GM12874 (cell line): ENCODE results near the gene CABLES1.

Experiments
- TF ChIP-seq, protein P1 (sequence below): IDR thresholded peaks from 2 replicates; pipeline ENCODE4 v1.5.1; 2011; ENCODE audit warnings: low read depth, mild to moderate bottlenecking, control low read depth, low read length, moderate library complexity; ENCODE audit not compliant: insufficient read depth

CABLES1 gene

DNA sequence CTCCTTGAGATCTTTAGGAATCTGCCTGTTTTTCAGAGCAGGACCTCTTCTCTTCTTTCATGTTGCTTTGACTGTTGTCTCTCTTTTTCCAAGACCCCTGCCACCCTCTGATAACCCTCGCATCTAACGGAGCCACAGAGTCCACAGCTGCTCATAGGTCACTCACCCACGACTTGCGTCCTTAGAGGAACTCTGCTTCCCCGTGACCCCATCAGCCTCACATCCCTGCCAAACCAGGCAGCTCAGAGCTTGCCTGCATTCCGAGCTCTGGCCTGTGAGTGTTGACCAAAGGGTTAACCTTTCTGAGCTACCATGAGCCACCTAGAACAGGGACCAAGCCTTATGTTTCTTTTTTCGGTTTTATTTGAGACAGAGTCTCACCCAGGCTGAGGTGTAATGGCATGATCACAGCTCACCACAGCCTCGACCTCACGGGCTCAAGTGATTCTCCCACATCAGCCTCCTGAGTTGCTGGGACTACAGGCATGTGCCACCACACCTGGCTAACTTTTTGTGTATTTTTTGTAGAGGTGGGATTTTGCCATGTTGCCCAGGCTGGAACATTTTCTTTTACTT, 36.4 kb downstream of the CABLES1 start:
- TF ChIP-seq, protein P1, sequence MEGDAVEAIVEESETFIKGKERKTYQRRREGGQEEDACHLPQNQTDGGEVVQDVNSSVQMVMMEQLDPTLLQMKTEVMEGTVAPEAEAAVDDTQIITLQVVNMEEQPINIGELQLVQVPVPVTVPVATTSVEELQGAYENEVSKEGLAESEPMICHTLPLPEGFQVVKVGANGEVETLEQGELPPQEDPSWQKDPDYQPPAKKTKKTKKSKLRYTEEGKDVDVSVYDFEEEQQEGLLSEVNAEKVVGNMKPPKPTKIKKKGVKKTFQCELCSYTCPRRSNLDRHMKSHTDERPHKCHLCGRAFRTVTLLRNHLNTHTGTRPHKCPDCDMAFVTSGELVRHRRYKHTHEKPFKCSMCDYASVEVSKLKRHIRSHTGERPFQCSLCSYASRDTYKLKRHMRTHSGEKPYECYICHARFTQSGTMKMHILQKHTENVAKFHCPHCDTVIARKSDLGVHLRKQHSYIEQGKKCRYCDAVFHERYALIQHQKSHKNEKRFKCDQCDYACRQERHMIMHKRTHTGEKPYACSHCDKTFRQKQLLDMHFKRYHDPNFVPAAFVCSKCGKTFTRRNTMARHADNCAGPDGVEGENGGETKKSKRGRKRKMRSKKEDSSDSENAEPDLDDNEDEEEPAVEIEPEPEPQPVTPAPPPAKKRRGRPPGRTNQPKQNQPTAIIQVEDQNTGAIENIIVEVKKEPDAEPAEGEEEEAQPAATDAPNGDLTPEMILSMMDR = no peak

DNA sequence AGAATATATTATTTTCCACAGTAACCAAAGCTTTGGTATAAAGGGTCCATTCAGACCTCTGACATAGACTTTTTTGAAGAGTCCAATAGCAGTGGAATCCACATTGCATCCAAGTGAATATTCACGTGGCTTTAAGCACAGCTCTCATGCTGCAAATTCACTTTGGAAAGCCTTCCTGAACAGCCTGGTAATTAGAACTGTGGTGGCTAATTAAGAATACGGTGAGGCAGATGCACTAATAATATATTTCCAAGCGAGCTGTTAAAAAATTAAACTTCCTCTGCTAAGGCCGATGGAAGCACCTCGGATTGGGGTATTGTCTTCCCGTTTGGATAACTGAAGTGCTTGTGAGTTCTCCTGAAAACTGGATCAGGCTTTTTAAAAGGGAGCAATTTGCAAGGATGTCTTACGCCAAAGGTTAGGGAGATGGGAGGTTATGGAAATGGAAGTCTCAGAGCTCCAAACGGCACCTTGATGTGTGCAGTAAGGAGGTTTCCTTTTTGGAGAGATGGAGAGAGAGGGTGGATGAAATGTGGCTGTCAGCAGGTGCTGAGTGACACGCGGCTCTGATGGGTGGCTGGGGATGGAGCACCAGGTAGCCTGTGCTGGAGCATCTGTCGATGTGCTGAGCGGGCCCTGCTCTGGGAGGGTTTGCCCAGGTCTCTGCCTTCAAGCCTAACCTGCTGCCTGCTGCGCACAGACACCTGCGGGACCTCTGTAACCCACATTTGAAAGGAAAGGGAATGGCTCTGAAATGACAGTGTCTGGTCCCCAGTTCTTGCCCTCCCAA, 37.5 kb downstream of the CABLES1 start:
- TF ChIP-seq, protein P1 = no peak

DNA sequence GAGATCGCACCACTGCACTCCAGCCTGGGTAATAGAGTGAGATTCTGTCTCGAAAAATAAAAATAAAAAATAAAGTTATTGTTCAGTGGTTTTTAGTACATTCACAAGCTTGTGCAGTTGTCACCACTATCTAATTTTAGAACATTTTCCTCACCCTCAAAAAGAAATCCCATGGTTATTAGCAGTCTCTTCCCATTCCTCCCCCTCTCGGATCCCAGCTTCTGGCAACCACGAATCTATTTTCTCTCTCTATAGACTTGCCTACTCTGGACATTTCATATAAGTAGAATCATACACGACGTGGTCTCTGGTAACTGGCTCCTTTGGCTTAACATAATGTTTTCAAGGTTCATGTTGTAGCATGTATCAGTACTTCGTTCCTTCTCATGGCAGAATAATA, 38.6 kb downstream of the CABLES1 start:
- TF ChIP-seq, protein P1 = no peak

DNA sequence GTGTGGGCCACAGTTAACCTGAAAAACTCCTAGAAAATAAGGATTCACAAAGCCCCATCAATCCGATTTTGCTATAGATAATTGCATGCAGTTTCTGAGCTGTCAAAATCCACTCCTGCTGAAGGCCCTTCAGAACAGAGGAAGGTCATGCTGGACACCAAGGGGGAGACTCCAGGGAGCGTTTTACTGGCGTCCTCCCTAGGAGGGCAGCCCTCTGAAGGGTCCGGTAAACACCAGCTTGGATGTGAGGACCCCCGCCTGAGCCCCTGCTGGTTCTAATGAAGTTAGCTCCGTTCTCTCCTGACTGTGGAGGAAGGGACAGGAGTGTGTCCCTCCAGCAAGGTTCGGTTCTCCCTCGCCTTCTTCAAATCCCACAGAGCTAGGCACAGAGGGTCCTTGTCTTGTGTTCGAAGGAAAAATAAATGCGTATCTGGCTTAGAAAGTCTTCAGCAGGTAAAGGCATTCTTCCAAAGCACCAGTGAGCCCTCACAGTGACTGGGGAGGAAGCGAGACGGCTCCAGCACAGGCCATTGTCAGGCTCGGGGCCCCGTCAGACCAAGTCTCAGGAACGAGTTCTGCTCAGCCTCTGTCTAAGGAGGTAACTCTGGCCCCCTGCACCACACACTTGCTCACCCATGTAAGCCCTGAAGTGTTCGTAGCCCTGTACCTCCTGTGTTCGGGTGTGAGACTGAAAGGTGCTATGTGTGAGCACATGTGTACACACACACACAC, 41.6 kb downstream of the CABLES1 start:
- TF ChIP-seq, protein P1 = no peak

DNA sequence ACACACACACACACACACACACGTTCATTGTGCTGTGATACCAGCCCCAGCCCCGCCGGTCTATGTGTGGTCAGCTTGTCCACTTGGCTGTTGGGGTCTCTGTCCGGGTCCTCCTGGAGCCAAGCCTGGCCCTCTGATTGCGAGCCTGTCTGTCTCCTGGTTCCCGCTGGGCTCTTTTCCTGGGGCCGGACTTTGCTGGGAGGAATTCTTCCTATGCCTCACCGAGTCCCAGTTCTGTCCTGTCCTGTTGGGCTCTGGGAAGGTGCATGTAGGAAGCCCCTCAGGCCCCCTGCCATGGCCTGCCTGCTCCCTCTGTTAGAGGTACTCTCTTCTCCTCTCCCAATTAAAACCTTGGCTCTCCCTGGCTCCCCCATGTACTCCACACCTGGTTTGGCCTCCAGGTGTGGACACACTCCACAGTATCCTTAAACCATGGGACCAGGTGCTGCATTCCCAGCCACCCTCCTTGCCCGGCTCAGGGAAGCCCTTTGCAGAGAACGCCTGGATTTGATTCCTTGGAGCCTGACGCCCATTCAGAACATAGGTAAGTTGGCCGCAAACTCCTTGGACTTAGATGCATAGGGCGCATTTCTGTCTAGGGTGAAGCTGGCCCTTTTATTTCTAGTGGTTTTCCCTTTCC, 42.3 kb downstream of the CABLES1 start:
- TF ChIP-seq, protein P1 = no peak

DNA sequence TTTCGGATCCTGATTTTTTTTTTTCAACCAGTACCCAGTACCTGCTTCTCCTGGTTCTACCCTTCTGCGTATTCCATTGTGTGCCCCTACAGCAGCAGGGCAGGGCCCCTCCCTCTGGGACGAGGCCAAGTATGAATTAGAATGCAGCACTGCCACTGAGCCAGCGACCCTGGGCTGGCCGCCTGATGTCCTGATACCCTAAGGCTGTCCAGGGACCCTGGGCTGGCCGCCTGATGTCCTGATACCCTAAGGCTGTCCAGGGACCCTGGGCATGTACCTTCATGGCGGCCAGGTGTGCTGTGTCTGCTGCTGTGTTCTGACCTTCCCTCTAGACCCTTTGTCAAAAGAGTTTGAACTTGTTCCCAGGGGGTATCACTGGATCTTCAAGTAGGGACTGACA, 42.9 kb downstream of the CABLES1 start:
- TF ChIP-seq, protein P1 = no peak

DNA sequence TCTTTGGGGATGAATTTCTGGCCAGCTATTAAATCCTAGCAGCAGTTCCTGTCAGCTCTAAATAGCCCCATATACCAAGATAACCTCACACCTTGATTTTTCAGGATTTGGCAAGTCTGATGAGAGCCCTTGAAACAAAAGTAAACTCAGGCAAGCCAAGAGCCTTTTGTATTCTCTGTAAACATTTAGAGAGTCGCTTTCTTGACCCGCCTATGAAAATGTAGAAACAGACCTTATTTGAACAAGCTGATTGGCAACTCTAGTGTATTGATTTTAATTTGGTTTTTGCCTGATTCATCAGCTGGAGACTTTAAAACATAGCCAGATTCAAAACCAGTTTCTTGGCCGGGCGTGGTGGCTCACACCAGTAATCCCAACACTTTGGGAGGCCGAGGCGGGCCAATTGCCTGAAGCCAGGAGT, 43.4 kb downstream of the CABLES1 start:
- TF ChIP-seq, protein P1 = no peak
